Hematopoietic multipotent progenitor cell treated with erythropoietin and hydrocortisone succinate and interleukin-3 and kit ligand, for 15 days (in vitro differentiated cells): ENCODE data around the gene LAMA5.

ENCODE experiments used
- DNase-seq: peaks from one replicate; pipeline ENCODE4 v3.0.0-alpha.2; 2015; ENCODE audit warnings: low spot score

LAMA5 gene

GRCh38 chr20:62349556-62350097 lies 17.5 kb downstream of the LAMA5 start:
- no peak for DNase-seq

- DNase-seq, result no peak
These were observed 18.5 kb downstream of the LAMA5 start for GRCh38 chr20:62348604-62349003.

- no peak for DNase-seq
These were observed 19.7 kb downstream of the LAMA5 start for GRCh38 chr20:62347445-62347844.

- no peak for DNase-seq
These were observed 20.0 kb downstream of the LAMA5 start for GRCh38 chr20:62347151-62347404.

GRCh38 chr20:62346398-62347150 lies 20.5 kb downstream of the LAMA5 start:
- DNase-seq, result no peak

GRCh38 chr20:62345681-62346370 lies 21.3 kb downstream of the LAMA5 start:
- DNase-seq, result no peak

GRCh38 chr20:62344782-62345181 lies 22.3 kb downstream of the LAMA5 start:
- DNase-seq, result no peak

- no peak for DNase-seq
These were observed 23.0 kb downstream of the LAMA5 start for GRCh38 chr20:62344092-62344491.

GRCh38 chr20:62342910-62343309 lies 24.2 kb downstream of the LAMA5 start:
- no peak for DNase-seq

- DNase-seq, result no peak
These were observed 27.5 kb downstream of the LAMA5 start for GRCh38 chr20:62339647-62340062.

- no peak for DNase-seq
These were observed 28.9 kb downstream of the LAMA5 start for GRCh38 chr20:62338294-62338620.

- no peak for DNase-seq
These were observed 29.4 kb downstream of the LAMA5 start for GRCh38 chr20:62337558-62338293.

- DNase-seq, result no peak
These were observed 30.1 kb downstream of the LAMA5 start for GRCh38 chr20:62336775-62337557.

- no peak for DNase-seq
These were observed 30.8 kb downstream of the LAMA5 start for GRCh38 chr20:62336329-62336728.

- DNase-seq, result no peak
These were observed 31.6 kb downstream of the LAMA5 start for GRCh38 chr20:62335532-62335931.

GRCh38 chr20:62334881-62335280 lies 32.2 kb downstream of the LAMA5 start:
- DNase-seq, result no peak

GRCh38 chr20:62333820-62334595 lies 33.1 kb downstream of the LAMA5 start:
- no peak for DNase-seq

GRCh38 chr20:62332989-62333819 lies 33.9 kb downstream of the LAMA5 start:
- DNase-seq, result no peak

- DNase-seq, result no peak
These were observed 34.7 kb downstream of the LAMA5 start for GRCh38 chr20:62332421-62332820.

GRCh38 chr20:62331347-62331746 lies 35.8 kb downstream of the LAMA5 start:
- no peak for DNase-seq
